SK-N-SH (cell line): Measurements from ENCODE around the gene YWHAH. TPM values are rescaled to one million over a fixed set of nuclear protein-coding genes. Genes with fewer than 3 reads are reported as not detected.

ENCODE experiments used
- CTCF ChIA-PET: fragments of 300-600, 350-600 bp; formaldehyde crosslinking; extraction: SDS; loops from one replicate; lab custom pipeline; 2021; lab: Yijun Ruan, JAX
- POLR2A ChIA-PET: fragments of 350-600 bp; sonication (Branson Sonifier 250); formaldehyde crosslinking; extraction: SDS; loops from one replicate; lab custom pipeline; 2020; ENCODE audit warnings: antibody characterized with exemption, inconsistent platforms; lab: Yijun Ruan, JAX
- DNase-seq: peaks from one replicate; pipeline ENCODE4 v3.0.0; 2012
- H2AFZ ChIP-seq: fragments of 200-600 bp; sonication (generic); 2 replicates; pipeline ENCODE4 v1.8.1; 2016; ENCODE audit warnings: antibody characterized with exemption, mild to moderate bottlenecking, low read depth
- H3F3A ChIP-seq: fragments of 200-600 bp; sonication (generic); replicated peaks from 2 replicates; pipeline ENCODE3; 2016; ENCODE audit warnings: antibody characterized with exemption, mild to moderate bottlenecking; ENCODE audit not compliant: insufficient read depth
- H3K27ac ChIP-seq, 2 experiments: fragments of 200-500 bp in 1 of 2; fragments of 200-600 bp in 1 of 2; sonication (Bioruptor generic) in 1 of 2; sonication (generic), shearing (Covaris generic) in 1 of 2; 2 replicates each; pipeline versions ENCODE4 v1.5.1 to v1.6.1; 2014 to 2016; ENCODE audit warnings: low read depth in 2 of 2, inconsistent platforms in 1 of 2, low read length in 1 of 2, mild to moderate bottlenecking in 1 of 2, mixed read lengths in 1 of 2
- H3K27me3 ChIP-seq: fragments of 200-600 bp; sonication (generic), shearing (Covaris generic); 2 replicates; pipeline ENCODE4 v1.6.1; 2016; ENCODE audit warnings: mixed run types; ENCODE audit not compliant: insufficient read depth
- H3K36me3 ChIP-seq, 2 experiments: fragments of 200-500 bp in 1 of 2; fragments of 200-600 bp in 1 of 2; sonication (Bioruptor generic) in 1 of 2; sonication (generic) in 1 of 2; replicated peaks in 1 of 2; 2 replicates each; pipeline versions ENCODE3 to v1.5.1; 2014 to 2016; ENCODE audit warnings: low read length in 1 of 2, mild to moderate bottlenecking in 1 of 2; ENCODE audit not compliant: insufficient read depth in 2 of 2, control insufficient read depth in 1 of 2
- H3K4me1 ChIP-seq, 2 experiments: fragments of 200-500 bp in 1 of 2; fragments of 200-600 bp in 1 of 2; sonication (Bioruptor generic) in 1 of 2; sonication (generic), shearing (Covaris generic) in 1 of 2; 2 replicates each; pipeline versions ENCODE4 v1.5.1 to v1.6.1; 2014 to 2016; ENCODE audit warnings: low read depth in 1 of 2, low read length in 1 of 2, mixed run types in 1 of 2; ENCODE audit not compliant: insufficient read depth in 2 of 2, control insufficient read depth in 1 of 2
- H3K4me2 ChIP-seq: fragments of 200-600 bp; sonication (generic), shearing (Covaris generic); 2 replicates; pipeline ENCODE4 v1.6.1; 2017; ENCODE audit warnings: mixed run types
- H3K4me3 ChIP-seq, 2 experiments: fragments of 200-500 bp in 1 of 2; fragments of 200-600 bp in 1 of 2; sonication (Bioruptor generic) in 1 of 2; sonication (generic), shearing (Covaris generic) in 1 of 2; 2 replicates each; pipeline versions ENCODE4 v1.5.1 to v1.8.1; 2014 to 2016; ENCODE audit warnings: low read depth in 2 of 2, inconsistent platforms in 1 of 2, low read length in 1 of 2, mild to moderate bottlenecking in 1 of 2, mixed read lengths in 1 of 2, moderate library complexity in 1 of 2
- H3K79me2 ChIP-seq: fragments of 200-600 bp; sonication (generic); 2 replicates; pipeline ENCODE4 v1.8.1; 2017; ENCODE audit warnings: mild to moderate bottlenecking; ENCODE audit not compliant: insufficient read depth
- H3K9ac ChIP-seq: fragments of 200-600 bp; sonication (generic); 2 replicates; pipeline ENCODE4 v1.6.1; 2017; ENCODE audit warnings: mixed run types
- H3K9me2 ChIP-seq: fragments of 200-600 bp; sonication (generic); 2 replicates; pipeline ENCODE4 v1.6.1; 2017; ENCODE audit warnings: mixed run types
- H3K9me3 ChIP-seq: fragments of 200-600 bp; sonication (generic); 2 replicates; pipeline ENCODE4 v1.6.1; 2017; ENCODE audit warnings: mixed run types, mild to moderate bottlenecking, moderate library complexity
- H4K20me1 ChIP-seq: fragments of 200-600 bp; sonication (generic); 2 replicates; pipeline ENCODE4 v1.6.1; 2017; ENCODE audit warnings: mild to moderate bottlenecking, mixed run types; ENCODE audit not compliant: insufficient read depth
- CHD2 ChIP-seq: fragments of 150-350 bp; IDR thresholded peaks from 2 replicates; pipeline ENCODE4 v1.6.1; 2018; ENCODE audit warnings: low read length; ENCODE audit not compliant: partially characterized antibody
- ELF1 ChIP-seq: IDR thresholded peaks from 2 replicates; pipeline ENCODE4 v1.4.0; 2012
- EZH2phosphoT487 ChIP-seq: fragments of 200-600 bp; sonication (generic); IDR thresholded peaks from 2 replicates; pipeline ENCODE4 v1.6.1; 2017; ENCODE audit warnings: low read depth, mixed run types, mild to moderate bottlenecking, antibody characterized with exemption, moderate library complexity, borderline replicate concordance
- FOSL2 ChIP-seq: IDR thresholded peaks from 2 replicates; pipeline ENCODE4 v1.4.0; 2012; ENCODE audit warnings: low read depth, mild to moderate bottlenecking, moderate library complexity, borderline replicate concordance
- FOXM1 ChIP-seq: IDR thresholded peaks from 2 replicates; pipeline ENCODE4 v1.4.0; 2012; ENCODE audit warnings: low read depth, mild to moderate bottlenecking
- GABPA ChIP-seq: IDR thresholded peaks from 2 replicates; pipeline ENCODE4 v1.4.0; 2012; ENCODE audit warnings: low read depth, mild to moderate bottlenecking
- GATA2 ChIP-seq: sonication (generic); formaldehyde crosslinking; IDR thresholded peaks from 2 replicates; pipeline ENCODE4 v1.5.0; 2020; ENCODE audit warnings: mild to moderate bottlenecking, missing genetic modification reagents
- MAX ChIP-seq: IDR thresholded peaks from 2 replicates; pipeline ENCODE4 v1.4.0; 2012; ENCODE audit warnings: low read depth
- PBX3 ChIP-seq: IDR thresholded peaks from 2 replicates; pipeline ENCODE4; 2012
- RFX5 ChIP-seq: IDR thresholded peaks from 2 replicates; pipeline ENCODE4 v1.6.1; 2012; ENCODE audit warnings: mild to moderate bottlenecking, improper control_type of control experiment, low read length
- SIN3A ChIP-seq: IDR thresholded peaks from 2 replicates; pipeline ENCODE4 v1.6.1; 2012; ENCODE audit warnings: low read depth, mild to moderate bottlenecking, low read length, moderate library complexity, borderline replicate concordance
- TAF1 ChIP-seq: IDR thresholded peaks from 2 replicates; pipeline ENCODE4 v1.6.1; 2012; ENCODE audit warnings: low read depth, mild to moderate bottlenecking, low read length, moderate library complexity, borderline replicate concordance
- USF1 ChIP-seq: IDR thresholded peaks from 2 replicates; pipeline ENCODE4 v1.4.0; 2012; ENCODE audit warnings: low read depth, borderline replicate concordance
- WGBS: methylation state at CpG from one replicate; pipeline ENCODE4 v1.1.6; 2017; ENCODE audit warnings: low lambda C conversion rate; 5-methylcytosine and 5-hydroxymethylcytosine counted together
- polyA plus RNA-seq, 3 experiments: library from polyadenylated mRNA; depleted of rRNA; stranded (reverse); fragments of >200 nt; gene quantifications; 2 replicates each; pipeline ENCODE4 v1.2.3, GENCODE V29; 2012
- TF ChIP-seq, protein P1 (sequence below): fragments of 200-600 bp; sonication (generic); IDR thresholded peaks from 2 replicates; pipeline ENCODE4 v1.6.1; 2017; ENCODE audit warnings: antibody characterized with exemption, mild to moderate bottlenecking, moderate library complexity
- TF ChIP-seq, protein P2 (sequence below): IDR thresholded peaks from 2 replicates; pipeline ENCODE4 v1.6.1; 2012; ENCODE audit warnings: mild to moderate bottlenecking, low read depth, low read length, moderate library complexity

The YWHAH gene
- polyA plus RNA-seq, 1 of the 3 experiments (the other 2 are of a cell fraction): 102 TPM

DNA sequence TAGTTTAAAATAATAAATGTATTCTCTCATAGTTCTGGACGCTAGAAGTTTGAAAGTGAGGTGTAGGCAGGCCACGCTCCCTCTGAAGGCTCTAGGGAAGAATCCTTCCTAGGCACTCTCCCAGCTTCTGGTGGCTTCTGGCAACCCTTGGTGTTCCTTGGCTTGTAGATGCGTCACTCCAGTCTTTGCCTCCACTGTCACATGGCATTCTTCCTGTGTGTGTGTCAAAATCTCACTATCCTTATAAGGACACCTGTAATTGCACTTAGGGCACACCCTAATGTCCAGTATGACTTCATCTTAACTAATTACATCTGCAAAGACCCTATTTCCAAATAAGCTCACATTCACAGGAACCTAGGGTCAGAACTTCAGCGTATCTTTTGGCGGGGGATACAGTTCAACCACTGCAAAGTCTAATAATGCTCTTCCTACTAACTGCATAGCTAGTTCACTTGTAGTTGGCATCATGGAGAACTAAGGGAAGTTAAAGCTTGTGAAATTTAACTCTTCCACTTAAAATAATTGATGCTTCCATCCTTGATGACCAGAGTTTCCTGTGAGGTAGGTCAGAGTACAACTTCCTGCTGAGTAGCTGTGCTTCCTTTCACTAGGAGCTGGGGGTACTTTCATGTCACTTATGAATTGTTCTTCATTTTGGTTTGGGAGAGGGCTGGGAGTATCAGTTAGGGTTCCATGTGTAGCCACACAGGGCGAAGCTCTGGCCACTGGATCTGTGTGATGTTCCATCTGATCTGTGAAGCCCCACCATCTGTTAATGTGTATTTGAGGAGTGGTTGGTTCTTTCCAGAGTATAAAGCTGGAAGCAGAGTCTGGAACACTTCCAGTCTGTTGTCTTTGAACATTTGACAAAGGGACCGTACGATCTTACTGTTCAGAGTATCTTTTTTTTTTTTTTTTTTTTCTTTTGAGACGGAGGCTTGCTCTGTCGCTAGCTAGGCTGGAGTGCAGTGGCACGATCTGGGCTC is 10.5 kb downstream of the YWHAH start:
- Histone ChIP-seq H3K9ac (no peak overlapping the region), H4K20me1 (peaks cover 88% of the 10 kb centered on the region), H3K9me2 (no peaks in the 10 kb centered on the region), H3K27ac (no peak overlapping the region), H2AFZ (no peak overlapping the region), H3K9me3 (no peaks in the 10 kb centered on the region), H3K4me3 (no peak overlapping the region), H3K79me2 (peaks cover 86% of the 10 kb centered on the region), H3K27me3 (no peaks in the 10 kb centered on the region), H3K4me2 (no peak overlapping the region), H3F3A (peaks cover 36% of the 10 kb centered on the region), H3K4me1 (peaks cover 11 to 33% of the 10 kb centered on the region in 2 experiments; a peak in 3 of 4 replicates), H3K36me3 (peaks cover 48 to 56% of the 10 kb centered on the region in 2 experiments)
- ChIA-PET POLR2A (no interaction called here), CTCF (interaction anchor here (0.8 to 2.9 kb wide), 5 partner anchors 15 to 122 kb away, joined by 3 to 10 read pairs (median 3); no protein-coding TSS in a partner anchor)
- WGBS: 94% methylated on average over 10 of the region's 11 CpGs
- DNase-seq: no peak
- TF ChIP-seq ELF1 (no peak), TAF1 (no peak), EZH2phosphoT487 (no peak)

- no peak for DNase-seq
- CTCF ChIA-PET: interaction anchor here (1.1 to 2.9 kb wide), 5 partner anchors 9 to 27 kb away, joined by 3 to 12 read pairs (median 3); no protein-coding TSS in a partner anchor
- Histone ChIP-seq H3K4me2 (no peak overlapping the region), H3K36me3 (peaks cover 39 to 52% of the 10 kb centered on the region in 2 experiments), H4K20me1 (peaks cover 74% of the 10 kb centered on the region), H3K27me3 (no peaks in the 10 kb centered on the region), H3K4me1 (peaks cover 7 to 20% of the 10 kb centered on the region in 2 experiments; a peak in 3 of 4 replicates), H3K9me3 (no peaks in the 10 kb centered on the region), H3K4me3 (no peak overlapping the region), H3K9ac (no peak overlapping the region), H3K79me2 (peaks cover 71% of the 10 kb centered on the region), H3F3A (peaks cover 35% of the 10 kb centered on the region), H3K27ac (no peak overlapping the region), H3K9me2 (no peaks in the 10 kb centered on the region), H2AFZ (no peak overlapping the region)
- POLR2A ChIA-PET: no interaction called here
- 97% methylated on average over 12 of the region's 12 CpGs for WGBS
- no peak for TF ChIP-seq FOXM1
- TF ChIP-seq ELF1: no peak
- TF ChIP-seq, protein P1, sequence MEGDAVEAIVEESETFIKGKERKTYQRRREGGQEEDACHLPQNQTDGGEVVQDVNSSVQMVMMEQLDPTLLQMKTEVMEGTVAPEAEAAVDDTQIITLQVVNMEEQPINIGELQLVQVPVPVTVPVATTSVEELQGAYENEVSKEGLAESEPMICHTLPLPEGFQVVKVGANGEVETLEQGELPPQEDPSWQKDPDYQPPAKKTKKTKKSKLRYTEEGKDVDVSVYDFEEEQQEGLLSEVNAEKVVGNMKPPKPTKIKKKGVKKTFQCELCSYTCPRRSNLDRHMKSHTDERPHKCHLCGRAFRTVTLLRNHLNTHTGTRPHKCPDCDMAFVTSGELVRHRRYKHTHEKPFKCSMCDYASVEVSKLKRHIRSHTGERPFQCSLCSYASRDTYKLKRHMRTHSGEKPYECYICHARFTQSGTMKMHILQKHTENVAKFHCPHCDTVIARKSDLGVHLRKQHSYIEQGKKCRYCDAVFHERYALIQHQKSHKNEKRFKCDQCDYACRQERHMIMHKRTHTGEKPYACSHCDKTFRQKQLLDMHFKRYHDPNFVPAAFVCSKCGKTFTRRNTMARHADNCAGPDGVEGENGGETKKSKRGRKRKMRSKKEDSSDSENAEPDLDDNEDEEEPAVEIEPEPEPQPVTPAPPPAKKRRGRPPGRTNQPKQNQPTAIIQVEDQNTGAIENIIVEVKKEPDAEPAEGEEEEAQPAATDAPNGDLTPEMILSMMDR: no peak
- TF ChIP-seq SIN3A: no peak
- TF ChIP-seq, protein P2, sequence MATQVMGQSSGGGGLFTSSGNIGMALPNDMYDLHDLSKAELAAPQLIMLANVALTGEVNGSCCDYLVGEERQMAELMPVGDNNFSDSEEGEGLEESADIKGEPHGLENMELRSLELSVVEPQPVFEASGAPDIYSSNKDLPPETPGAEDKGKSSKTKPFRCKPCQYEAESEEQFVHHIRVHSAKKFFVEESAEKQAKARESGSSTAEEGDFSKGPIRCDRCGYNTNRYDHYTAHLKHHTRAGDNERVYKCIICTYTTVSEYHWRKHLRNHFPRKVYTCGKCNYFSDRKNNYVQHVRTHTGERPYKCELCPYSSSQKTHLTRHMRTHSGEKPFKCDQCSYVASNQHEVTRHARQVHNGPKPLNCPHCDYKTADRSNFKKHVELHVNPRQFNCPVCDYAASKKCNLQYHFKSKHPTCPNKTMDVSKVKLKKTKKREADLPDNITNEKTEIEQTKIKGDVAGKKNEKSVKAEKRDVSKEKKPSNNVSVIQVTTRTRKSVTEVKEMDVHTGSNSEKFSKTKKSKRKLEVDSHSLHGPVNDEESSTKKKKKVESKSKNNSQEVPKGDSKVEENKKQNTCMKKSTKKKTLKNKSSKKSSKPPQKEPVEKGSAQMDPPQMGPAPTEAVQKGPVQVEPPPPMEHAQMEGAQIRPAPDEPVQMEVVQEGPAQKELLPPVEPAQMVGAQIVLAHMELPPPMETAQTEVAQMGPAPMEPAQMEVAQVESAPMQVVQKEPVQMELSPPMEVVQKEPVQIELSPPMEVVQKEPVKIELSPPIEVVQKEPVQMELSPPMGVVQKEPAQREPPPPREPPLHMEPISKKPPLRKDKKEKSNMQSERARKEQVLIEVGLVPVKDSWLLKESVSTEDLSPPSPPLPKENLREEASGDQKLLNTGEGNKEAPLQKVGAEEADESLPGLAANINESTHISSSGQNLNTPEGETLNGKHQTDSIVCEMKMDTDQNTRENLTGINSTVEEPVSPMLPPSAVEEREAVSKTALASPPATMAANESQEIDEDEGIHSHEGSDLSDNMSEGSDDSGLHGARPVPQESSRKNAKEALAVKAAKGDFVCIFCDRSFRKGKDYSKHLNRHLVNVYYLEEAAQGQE: no peak
- TF ChIP-seq RFX5: no peak
- TF ChIP-seq MAX: no peak
- TF ChIP-seq PBX3: no peak
- no peak for TF ChIP-seq EZH2phosphoT487
- TF ChIP-seq USF1: no peak
- TF ChIP-seq TAF1: no peak
- no peak for TF ChIP-seq GABPA
- TF ChIP-seq GATA2: no peak
- TF ChIP-seq CHD2: no peak
- TF ChIP-seq FOSL2: no peak
Observed at GRCh38 chr22:31956360-31956759, 12.0 kb downstream of the YWHAH start.
